OCI-LY7 (cell line): Measurements from ENCODE around the gene MAN1B1. TPM values are rescaled to one million over a fixed set of nuclear protein-coding genes. Genes with fewer than 3 reads are reported as not detected.

ENCODE experiments used
- BruUV-seq: library from RNA; stranded (reverse); fragments of 400-500 nt; replicated peaks from 2 replicates; lab custom pipeline; 2021; lab: Mats Ljungman, UMichigan
- CTCF ChIA-PET: fragments of 300-600 bp; sonication (Branson Sonifier 250); formaldehyde crosslinking; loops from one replicate; lab custom pipeline; 2022; ENCODE audit warnings: antibody characterized with exemption; ENCODE audit not compliant: unreplicated experiment; lab: Charles Lee
- POLR2A ChIA-PET: fragments of 300-600 bp; sonication (Branson Sonifier 250); formaldehyde crosslinking; loops from one replicate; lab custom pipeline; 2022; ENCODE audit warnings: antibody characterized with exemption; lab: Charles Lee
- DNase-seq: peaks from one replicate; pipeline ENCODE4 v3.0.0-alpha.2; 2015; ENCODE audit warnings: low spot score
- H2AFZ ChIP-seq: fragments of 200-600 bp; sonication (generic), shearing (Covaris generic); 2 replicates; pipeline ENCODE4 v1.6.1; 2014; ENCODE audit warnings: mild to moderate bottlenecking, antibody characterized with exemption, low read length, moderate library complexity
- H3K27ac ChIP-seq: fragments of 200-600 bp; sonication (generic); 2 replicates; pipeline ENCODE4 v1.5.1; 2014; ENCODE audit warnings: mixed run types, low read depth, mild to moderate bottlenecking, moderate library complexity, low read length, inconsistent platforms; ENCODE audit not compliant: poor library complexity, severe bottlenecking
- H3K36me3 ChIP-seq: fragments of 200-600 bp; sonication (generic); 2 replicates; pipeline ENCODE4 v1.6.1; 2014; ENCODE audit warnings: mild to moderate bottlenecking, antibody characterized with exemption, low read length, moderate library complexity, mixed read lengths; ENCODE audit not compliant: insufficient read depth
- H3K4me1 ChIP-seq: fragments of 200-600 bp; sonication (generic); 2 replicates; pipeline ENCODE4 v1.5.1; 2014; ENCODE audit warnings: mild to moderate bottlenecking, low read length; ENCODE audit not compliant: insufficient read depth, poor library complexity, severe bottlenecking
- H3K4me2 ChIP-seq: fragments of 200-600 bp; sonication (generic); 2 replicates; pipeline ENCODE4 v1.6.1; 2014; ENCODE audit warnings: mild to moderate bottlenecking, low read length
- H3K4me3 ChIP-seq: fragments of 200-600 bp; sonication (generic); 2 replicates; pipeline ENCODE4 v1.5.1; 2014; ENCODE audit warnings: mild to moderate bottlenecking, low read depth, low read length; ENCODE audit not compliant: poor library complexity, severe bottlenecking
- H3K79me2 ChIP-seq: fragments of 200-600 bp; sonication (generic); 2 replicates; pipeline ENCODE4 v1.6.1; 2016; ENCODE audit warnings: low read depth, mild to moderate bottlenecking, low read length, moderate library complexity, mixed read lengths; ENCODE audit not compliant: insufficient read depth
- H3K9me2 ChIP-seq: fragments of 200-600 bp; sonication (generic); 2 replicates; pipeline ENCODE4 v1.6.1; 2016; ENCODE audit warnings: mild to moderate bottlenecking, low read length, mixed read lengths; ENCODE audit not compliant: insufficient read depth
- H3K9me3 ChIP-seq: fragments of 200-600 bp; sonication (generic); 2 replicates; pipeline ENCODE4 v1.6.1; 2014; ENCODE audit warnings: mild to moderate bottlenecking, mixed run types, low read length, mixed read lengths
- H4K20me1 ChIP-seq: fragments of 200-600 bp; sonication (generic); 2 replicates; pipeline ENCODE4 v1.6.1; 2014; ENCODE audit warnings: mild to moderate bottlenecking, antibody characterized with exemption, low read length, moderate library complexity, mixed read lengths; ENCODE audit not compliant: insufficient read depth
- EZH2phosphoT487 ChIP-seq: fragments of 200-600 bp; sonication (generic); IDR thresholded peaks from 2 replicates; pipeline ENCODE4 v1.6.1; 2018; ENCODE audit warnings: low read depth, borderline replicate concordance, mild to moderate bottlenecking, mixed run types, antibody characterized with exemption, low read length, moderate library complexity, mixed read lengths
- intact Hi-C: fragments of 100-400 bp; cut with micrococcal nuclease; formaldehyde crosslinking; loops from one replicate; pipeline ENCODE4 v1.10.0; 2022; ENCODE audit not compliant: unreplicated experiment
- total RNA-seq, 2 experiments: library from RNA; depleted of rRNA in 1 of 2; stranded (reverse); fragments of >200 nt in 1 of 2; shearing (Covaris generic) in 1 of 2; gene quantifications; 2 replicates each; pipeline ENCODE4 v1.2.3, GENCODE V29; 2014 to 2022
- TF ChIP-seq, protein P1 (sequence below): fragments of 200-600 bp; sonication (generic); conservative IDR thresholded peaks from 2 replicates; pipeline ENCODE4 v1.5.1; 2014; ENCODE audit warnings: mild to moderate bottlenecking, antibody characterized with exemption, low read length, moderate library complexity, mixed read lengths

Gene MAN1B1
- total RNA-seq, 2 experiments from 2014 or later, result 32.7 to 43.4 TPM

DNA sequence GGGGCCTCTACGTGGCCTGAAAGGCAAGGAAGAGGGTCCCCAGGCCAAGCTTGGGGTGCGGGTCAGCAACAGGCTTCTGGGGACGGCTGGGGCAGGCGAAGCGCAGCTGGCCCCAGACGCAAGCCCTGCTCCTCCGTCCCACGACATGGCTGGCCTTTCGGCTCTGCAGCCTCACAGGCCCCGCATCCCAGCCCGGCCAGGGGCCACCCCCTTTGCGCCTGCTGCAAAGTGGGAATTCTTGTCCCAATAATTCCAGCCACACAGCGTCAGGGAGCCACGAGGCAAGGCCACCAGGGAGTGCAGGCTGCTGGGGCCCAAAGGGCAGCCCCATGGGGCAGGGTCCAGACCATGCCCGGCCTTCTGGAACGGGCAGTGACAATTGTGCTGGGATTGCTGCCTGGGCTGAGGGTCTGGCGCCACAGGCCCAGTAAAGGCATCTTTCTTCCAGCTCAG lies 31.8 kb upstream of the MAN1B1 start:
- Histone ChIP-seq H3K79me2 (no peaks in the 10 kb centered on the region), H4K20me1 (no peaks in the 10 kb centered on the region), H3K4me3 (no peak overlapping the region), H3K9me2 (no peaks in the 10 kb centered on the region), H2AFZ (no peak overlapping the region), H3K36me3 (no peaks in the 10 kb centered on the region), H3K9me3 (no peaks in the 10 kb centered on the region), H3K4me2 (no peak overlapping the region), H3K27ac (no peak overlapping the region), H3K4me1 (no peaks in the 10 kb centered on the region)
- ChIA-PET POLR2A (interaction anchor here (0.5 kb wide), 1 partner anchor 259 kb away, joined by 4 read pairs; the partner anchor contains the start of gene CCDC183), CTCF (no interaction called here)
- no peak for DNase-seq
- intact Hi-C loops, result no loop called here
- no peak for TF ChIP-seq EZH2phosphoT487
- TF ChIP-seq, protein P1, sequence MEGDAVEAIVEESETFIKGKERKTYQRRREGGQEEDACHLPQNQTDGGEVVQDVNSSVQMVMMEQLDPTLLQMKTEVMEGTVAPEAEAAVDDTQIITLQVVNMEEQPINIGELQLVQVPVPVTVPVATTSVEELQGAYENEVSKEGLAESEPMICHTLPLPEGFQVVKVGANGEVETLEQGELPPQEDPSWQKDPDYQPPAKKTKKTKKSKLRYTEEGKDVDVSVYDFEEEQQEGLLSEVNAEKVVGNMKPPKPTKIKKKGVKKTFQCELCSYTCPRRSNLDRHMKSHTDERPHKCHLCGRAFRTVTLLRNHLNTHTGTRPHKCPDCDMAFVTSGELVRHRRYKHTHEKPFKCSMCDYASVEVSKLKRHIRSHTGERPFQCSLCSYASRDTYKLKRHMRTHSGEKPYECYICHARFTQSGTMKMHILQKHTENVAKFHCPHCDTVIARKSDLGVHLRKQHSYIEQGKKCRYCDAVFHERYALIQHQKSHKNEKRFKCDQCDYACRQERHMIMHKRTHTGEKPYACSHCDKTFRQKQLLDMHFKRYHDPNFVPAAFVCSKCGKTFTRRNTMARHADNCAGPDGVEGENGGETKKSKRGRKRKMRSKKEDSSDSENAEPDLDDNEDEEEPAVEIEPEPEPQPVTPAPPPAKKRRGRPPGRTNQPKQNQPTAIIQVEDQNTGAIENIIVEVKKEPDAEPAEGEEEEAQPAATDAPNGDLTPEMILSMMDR, result no peak
- no TSS peak for BruUV-seq

DNA sequence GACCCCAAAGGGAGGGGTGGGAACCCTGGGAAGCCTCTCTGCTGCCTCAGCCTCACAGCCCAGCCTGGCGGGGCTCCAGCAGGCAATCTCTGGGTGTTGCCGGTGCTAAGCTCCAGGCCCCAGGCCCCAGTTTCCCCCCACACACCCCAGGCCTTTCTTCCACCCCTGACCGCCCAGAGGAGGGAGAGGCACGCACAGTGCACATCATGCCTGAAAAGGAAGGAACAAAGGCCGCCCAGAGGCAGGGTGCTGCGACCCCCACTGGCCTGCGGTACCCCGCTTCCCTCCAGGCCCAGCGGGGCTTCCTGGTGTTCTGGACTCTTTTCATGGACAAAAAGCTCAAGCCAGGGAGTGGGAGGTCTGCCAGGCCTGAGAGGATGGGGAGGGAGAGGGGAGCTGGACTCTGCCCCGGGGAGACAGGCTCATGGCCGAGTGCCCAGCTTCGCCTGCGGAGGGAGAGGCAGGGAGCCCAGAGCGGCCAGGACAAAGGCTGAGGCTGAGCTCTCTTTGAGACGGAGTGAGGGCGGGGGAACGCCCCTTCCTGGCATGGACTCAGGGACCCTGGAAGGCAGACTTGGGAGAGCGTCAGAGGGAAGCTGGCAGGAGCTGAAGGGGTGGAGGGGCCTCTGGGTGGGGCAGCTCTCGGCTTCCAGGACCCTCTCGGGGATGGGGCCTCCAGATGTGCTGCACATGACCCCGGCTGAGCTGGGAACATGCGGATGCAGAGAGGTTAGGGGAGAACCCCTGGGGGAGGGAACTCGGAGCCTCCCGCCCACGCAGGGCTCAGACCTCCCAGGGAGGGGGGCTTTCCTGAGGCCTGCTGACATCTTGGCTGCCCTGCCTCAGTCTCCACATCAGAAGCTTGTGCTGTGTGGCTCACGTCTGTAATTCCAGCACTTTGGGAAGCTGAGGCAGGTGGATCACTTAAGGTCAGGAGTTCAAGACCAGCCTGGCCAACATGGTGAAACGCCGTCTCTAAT lies 31.1 kb upstream of the MAN1B1 start:
- no TSS peak for BruUV-seq
- POLR2A ChIA-PET, result no interaction called here

More for the DNA sequence above, 31.1 kb upstream of the MAN1B1 start:
- Histone ChIP-seq H3K9me3 (no peaks in the 10 kb centered on the region), H4K20me1 (no peaks in the 10 kb centered on the region), H3K79me2 (no peaks in the 10 kb centered on the region), H3K9me2 (no peaks in the 10 kb centered on the region), H3K36me3 (no peaks in the 10 kb centered on the region), H2AFZ (no peak overlapping the region), H3K4me3 (no peak overlapping the region), H3K4me2 (no peak overlapping the region), H3K27ac (no peak overlapping the region), H3K4me1 (no peaks in the 10 kb centered on the region)
- no peak for TF ChIP-seq EZH2phosphoT487
- TF ChIP-seq, protein P1, result no peak
- DNase-seq, result no peak
- intact Hi-C loops, result no loop called here
- CTCF ChIA-PET, result interaction anchor here (0.6 kb wide), 1 partner anchor 17 kb away, joined by 4 read pairs; no protein-coding TSS in a partner anchor
